Measurements from ENCODE around the gene FAM131C. TPM values are rescaled to one million over a fixed set of nuclear protein-coding genes. Genes with fewer than 3 reads are reported as not detected.

The FAM131C gene
- polyA plus RNA-seq, 1 donor (not counting 4 experiments of a cell fraction or from before 2014, with no cell fraction given): 0.31 TPM

DNA sequence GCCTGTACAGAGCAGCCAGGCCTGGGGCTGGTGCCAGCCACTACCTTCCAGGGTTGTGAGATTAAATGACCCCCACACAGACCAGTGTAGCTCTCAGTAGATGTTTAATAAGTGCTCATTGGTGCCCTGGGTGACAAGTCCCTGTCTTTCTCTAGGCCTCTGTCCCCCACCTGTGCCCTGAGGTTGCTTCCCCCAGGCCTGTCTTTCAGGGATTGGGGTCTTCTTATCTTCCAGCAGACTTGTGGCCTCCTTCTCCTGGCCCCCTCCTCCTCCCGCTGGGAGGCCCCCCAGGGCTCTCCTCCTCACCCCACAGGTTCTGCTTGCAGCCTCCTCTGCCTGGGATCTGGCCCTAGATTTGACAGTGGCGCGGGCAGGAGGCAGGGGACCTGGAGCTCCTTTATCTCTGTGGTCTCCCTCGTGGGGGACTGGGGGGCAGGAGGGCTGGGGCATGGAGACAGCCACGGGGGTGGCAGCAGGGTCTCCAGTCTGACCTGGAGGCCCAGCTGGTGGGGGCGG lies 42.1 kb upstream of the FAM131C start:
- Histone ChIP-seq H3K9me1 (ENCODE audit: control insufficient read depth, extremely low read depth, insufficient read depth, low read length) (no peaks in the 10 kb centered on the region), H3K9ac (ENCODE audit: control insufficient read depth, extremely low read depth, insufficient read depth, low read length) (no peak overlapping the region), H3K36me3 (ENCODE audit: control insufficient read depth in 2 of 2, extremely low read depth in 1 of 2, insufficient read depth in 2 of 2, low read length in 2 of 2) (no peaks in the 10 kb centered on the region), H3K79me2 (ENCODE audit: control insufficient read depth, insufficient read depth, low read length) (no peaks in the 10 kb centered on the region), H3K9me3 (ENCODE audit: control insufficient read depth, low read depth, low read length) (no peaks in the 10 kb centered on the region), H3K27me3 (ENCODE audit: control insufficient read depth, extremely low read depth, insufficient read depth, low read length) (peaks cover 7% of the 10 kb centered on the region), H3K4me2 (ENCODE audit: control insufficient read depth, extremely low read depth, insufficient read depth, low read depth, low read length) (no peak overlapping the region), H4K20me1 (ENCODE audit: control insufficient read depth, extremely low read depth, insufficient read depth, low read length) (no peaks in the 10 kb centered on the region), H2AFZ (ENCODE audit: control insufficient read depth, low read length) (no peak overlapping the region), H3K4me1 (ENCODE audit: control insufficient read depth, extremely low read depth, insufficient read depth, low read length) (peaks cover 4% of the 10 kb centered on the region), H3K4me3 (ENCODE audit: control insufficient read depth in 2 of 3, extremely low read depth in 1 of 3, insufficient read depth in 2 of 3, low read depth in 1 of 3, low read length in 3 of 3) (no peak overlapping the region), H3K27ac (ENCODE audit: control insufficient read depth, insufficient read depth, low read length) (no peak overlapping the region)
- FAIRE-seq (no peak), DNase-seq (ENCODE audit: low read depth, low spot score) (no peak)
- dilution Hi-C loops (cut with MboI; ENCODE audit: extremely low pct_ligation_motif_present, low sequenced_read_pairs): no loop called here
- no peak for TF ChIP-seq EZH2 (IDR thresholded peaks at IDR 0.05; ENCODE audit: low read length)
- TF ChIP-seq, protein P1, sequence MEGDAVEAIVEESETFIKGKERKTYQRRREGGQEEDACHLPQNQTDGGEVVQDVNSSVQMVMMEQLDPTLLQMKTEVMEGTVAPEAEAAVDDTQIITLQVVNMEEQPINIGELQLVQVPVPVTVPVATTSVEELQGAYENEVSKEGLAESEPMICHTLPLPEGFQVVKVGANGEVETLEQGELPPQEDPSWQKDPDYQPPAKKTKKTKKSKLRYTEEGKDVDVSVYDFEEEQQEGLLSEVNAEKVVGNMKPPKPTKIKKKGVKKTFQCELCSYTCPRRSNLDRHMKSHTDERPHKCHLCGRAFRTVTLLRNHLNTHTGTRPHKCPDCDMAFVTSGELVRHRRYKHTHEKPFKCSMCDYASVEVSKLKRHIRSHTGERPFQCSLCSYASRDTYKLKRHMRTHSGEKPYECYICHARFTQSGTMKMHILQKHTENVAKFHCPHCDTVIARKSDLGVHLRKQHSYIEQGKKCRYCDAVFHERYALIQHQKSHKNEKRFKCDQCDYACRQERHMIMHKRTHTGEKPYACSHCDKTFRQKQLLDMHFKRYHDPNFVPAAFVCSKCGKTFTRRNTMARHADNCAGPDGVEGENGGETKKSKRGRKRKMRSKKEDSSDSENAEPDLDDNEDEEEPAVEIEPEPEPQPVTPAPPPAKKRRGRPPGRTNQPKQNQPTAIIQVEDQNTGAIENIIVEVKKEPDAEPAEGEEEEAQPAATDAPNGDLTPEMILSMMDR (optimal IDR thresholded peaks at IDR 0.05 in 1 of 3, IDR thresholded peaks at IDR 0.05 in 1 of 3, conservative IDR thresholded peaks at IDR 0.05 in 1 of 3; ENCODE audit: extremely low read depth in 1 of 3, insufficient read depth in 2 of 3, low read length in 3 of 3): no peak

DNA sequence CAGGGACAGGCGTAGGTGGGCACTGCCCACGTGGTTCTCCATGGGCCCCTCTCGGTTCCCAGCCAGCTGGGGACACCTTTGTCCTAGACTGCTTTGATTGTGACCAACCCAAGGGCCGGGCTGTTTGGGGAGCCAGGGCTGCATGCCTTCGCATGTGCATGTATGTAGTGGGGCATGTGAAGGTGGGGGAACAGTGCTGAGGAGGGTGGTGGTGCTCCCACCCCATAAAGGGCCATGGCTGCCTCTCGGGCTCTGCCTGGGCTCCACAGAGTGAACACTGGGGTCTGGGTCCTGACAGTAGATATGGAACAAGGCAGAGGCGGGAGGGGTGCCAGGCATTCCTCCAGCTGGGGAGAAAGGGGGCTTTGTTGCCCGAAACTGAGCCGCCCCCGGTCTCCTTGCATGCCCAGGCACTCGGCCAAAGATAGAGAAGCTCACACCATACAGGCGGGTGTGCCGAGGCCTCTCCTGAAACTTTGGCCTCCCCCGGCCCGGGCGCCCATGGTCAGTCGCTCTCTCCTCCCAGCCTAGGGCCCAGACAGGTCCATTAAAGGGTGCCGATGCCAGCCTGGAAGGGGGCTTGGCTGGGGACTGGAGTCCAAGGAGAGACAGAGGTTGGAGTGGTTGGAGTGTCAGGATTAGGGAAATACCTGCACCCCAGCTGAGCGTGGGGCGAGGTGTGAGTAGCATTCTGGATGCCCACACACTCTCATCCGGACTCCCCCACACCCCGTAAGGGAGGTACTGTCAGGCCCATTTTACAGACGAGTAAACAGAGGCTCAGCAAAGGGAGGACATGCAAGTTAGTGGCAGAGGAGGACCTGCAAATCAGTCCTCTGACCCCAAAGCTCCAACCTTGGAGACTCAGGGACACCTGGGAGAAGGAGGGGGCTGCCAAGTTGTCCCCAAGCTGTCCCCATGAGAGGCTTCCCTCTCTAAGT lies 41.3 kb upstream of the FAM131C start:
- H3K27ac ChIP-seq (ENCODE audit: control insufficient read depth, insufficient read depth, low read length): no peak overlapping the region
- peaks cover 7% of the 10 kb centered on the region for H3K27me3 ChIP-seq (ENCODE audit: control insufficient read depth, extremely low read depth, insufficient read depth, low read length)
- no peaks in the 10 kb centered on the region for H3K36me3 ChIP-seq (ENCODE audit: control insufficient read depth in 2 of 2, extremely low read depth in 1 of 2, insufficient read depth in 2 of 2, low read length in 2 of 2)
- no peaks in the 10 kb centered on the region for H4K20me1 ChIP-seq (ENCODE audit: control insufficient read depth, extremely low read depth, insufficient read depth, low read length)
- no peak for FAIRE-seq
- H3K4me2 ChIP-seq (ENCODE audit: control insufficient read depth, extremely low read depth, insufficient read depth, low read depth, low read length): no peak overlapping the region
- no peaks in the 10 kb centered on the region for H3K9me3 ChIP-seq (ENCODE audit: control insufficient read depth, low read depth, low read length)
- no peaks in the 10 kb centered on the region for H3K9me1 ChIP-seq (ENCODE audit: control insufficient read depth, extremely low read depth, insufficient read depth, low read length)
- peaks cover 10% of the 10 kb centered on the region for H3K4me1 ChIP-seq (ENCODE audit: control insufficient read depth, extremely low read depth, insufficient read depth, low read length)
- H3K79me2 ChIP-seq (ENCODE audit: control insufficient read depth, insufficient read depth, low read length): no peaks in the 10 kb centered on the region
- no peak overlapping the region for H3K4me3 ChIP-seq (ENCODE audit: control insufficient read depth in 2 of 3, extremely low read depth in 1 of 3, insufficient read depth in 2 of 3, low read depth in 1 of 3, low read length in 3 of 3)
- no peak overlapping the region for H2AFZ ChIP-seq (ENCODE audit: control insufficient read depth, low read length)
- no peak overlapping the region for H3K9ac ChIP-seq (ENCODE audit: control insufficient read depth, extremely low read depth, insufficient read depth, low read length)
- DNase-seq (ENCODE audit: low read depth, low spot score): no peak
- TF ChIP-seq, protein P1 (optimal IDR thresholded peaks at IDR 0.05 in 1 of 3, IDR thresholded peaks at IDR 0.05 in 1 of 3, conservative IDR thresholded peaks at IDR 0.05 in 1 of 3; ENCODE audit: extremely low read depth in 1 of 3, insufficient read depth in 2 of 3, low read length in 3 of 3): no peak
- no peak for TF ChIP-seq EZH2 (IDR thresholded peaks at IDR 0.05; ENCODE audit: low read length)
- dilution Hi-C loops (cut with MboI; ENCODE audit: extremely low pct_ligation_motif_present, low sequenced_read_pairs): no loop called here
